HG03565 (cell line): ENCODE data around the gene HOXC4.
"Not testable (repeated sequence)": the region's sequence is repeated elsewhere in the genome, so short reads cannot be mapped to it uniquely, and the experiment has no call there.

Experiments used
- ATAC-seq: cut with Tn5 transposase; IDR thresholded peaks from one replicate; pipeline ENCODE4 v1.9.1; 2021; ENCODE audit warnings: mild to moderate bottlenecking, moderate library complexity; ENCODE audit not compliant: unreplicated experiment

HOXC4 gene

GRCh38 chr12:54039417-54040147, 14.1 kb upstream of the HOXC4 start:
- no peak for ATAC-seq

DNA sequence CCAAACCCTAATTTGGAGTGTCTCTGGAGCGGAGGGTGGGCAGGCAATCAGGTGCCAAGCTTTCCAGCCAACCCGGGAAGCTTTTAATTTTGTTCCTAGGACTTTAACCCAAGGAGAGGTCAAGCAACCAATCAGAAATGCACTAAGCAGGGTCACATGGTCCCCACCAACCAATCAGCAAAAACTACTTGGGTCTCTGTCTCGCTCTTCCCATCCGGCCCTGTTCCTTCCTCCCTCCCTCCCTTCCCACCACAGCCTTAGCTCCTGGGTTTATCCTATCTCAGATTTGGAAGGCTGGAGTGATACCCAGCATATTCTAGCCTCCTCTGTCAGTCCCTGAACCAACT, 13.5 kb upstream of the HOXC4 start:
- no peak for ATAC-seq

GRCh38 chr12:54040648-54041047, 13.0 kb upstream of the HOXC4 start:
- no peak for ATAC-seq

GRCh38 chr12:54041097-54041690, 12.4 kb upstream of the HOXC4 start:
- no peak for ATAC-seq

- ATAC-seq: not testable (repeated sequence)
Measured at GRCh38 chr12:54042033-54042432, 11.6 kb upstream of the HOXC4 start.

- ATAC-seq: no peak
Measured at GRCh38 chr12:54042970-54043853, 10.4 kb upstream of the HOXC4 start.

GRCh38 chr12:54044425-54045103, 9.1 kb upstream of the HOXC4 start:
- ATAC-seq: no peak

GRCh38 chr12:54045401-54045800, 8.2 kb upstream of the HOXC4 start:
- ATAC-seq: no peak

DNA sequence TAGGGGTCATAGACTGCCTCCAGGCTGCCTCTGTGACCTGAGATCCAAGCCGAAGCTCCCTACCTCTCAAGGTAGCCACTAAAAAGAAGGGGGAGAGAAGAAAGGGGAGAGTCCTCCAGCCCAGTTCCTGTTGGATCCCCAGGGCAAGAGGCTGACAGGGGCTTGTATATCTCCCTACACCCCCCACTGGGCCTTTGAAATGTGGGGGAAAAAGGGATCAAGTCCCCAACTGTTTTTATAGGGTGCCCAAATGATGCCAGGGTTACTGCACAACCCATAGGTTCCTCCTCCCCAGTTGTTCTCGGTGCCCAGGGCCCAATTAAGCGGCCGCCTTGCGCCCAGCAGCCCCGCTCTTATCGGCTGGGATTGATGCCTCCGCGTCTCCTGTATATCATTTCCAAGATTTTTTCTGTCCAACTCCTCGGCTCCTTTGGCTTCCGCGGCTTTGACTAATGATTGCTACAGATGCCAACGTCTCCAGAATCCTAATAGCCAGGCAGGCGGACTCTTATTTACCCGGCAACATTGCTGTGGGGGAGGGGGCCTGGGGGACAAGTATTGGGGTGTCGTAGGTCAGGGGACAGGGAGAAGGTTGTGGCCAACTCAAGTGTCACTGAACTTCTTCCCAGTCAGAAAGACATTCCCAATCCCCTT, 7.6 kb upstream of the HOXC4 start:
- no peak for ATAC-seq

- ATAC-seq: no peak
Measured at GRCh38 chr12:54046809-54047159, 6.9 kb upstream of the HOXC4 start.

DNA sequence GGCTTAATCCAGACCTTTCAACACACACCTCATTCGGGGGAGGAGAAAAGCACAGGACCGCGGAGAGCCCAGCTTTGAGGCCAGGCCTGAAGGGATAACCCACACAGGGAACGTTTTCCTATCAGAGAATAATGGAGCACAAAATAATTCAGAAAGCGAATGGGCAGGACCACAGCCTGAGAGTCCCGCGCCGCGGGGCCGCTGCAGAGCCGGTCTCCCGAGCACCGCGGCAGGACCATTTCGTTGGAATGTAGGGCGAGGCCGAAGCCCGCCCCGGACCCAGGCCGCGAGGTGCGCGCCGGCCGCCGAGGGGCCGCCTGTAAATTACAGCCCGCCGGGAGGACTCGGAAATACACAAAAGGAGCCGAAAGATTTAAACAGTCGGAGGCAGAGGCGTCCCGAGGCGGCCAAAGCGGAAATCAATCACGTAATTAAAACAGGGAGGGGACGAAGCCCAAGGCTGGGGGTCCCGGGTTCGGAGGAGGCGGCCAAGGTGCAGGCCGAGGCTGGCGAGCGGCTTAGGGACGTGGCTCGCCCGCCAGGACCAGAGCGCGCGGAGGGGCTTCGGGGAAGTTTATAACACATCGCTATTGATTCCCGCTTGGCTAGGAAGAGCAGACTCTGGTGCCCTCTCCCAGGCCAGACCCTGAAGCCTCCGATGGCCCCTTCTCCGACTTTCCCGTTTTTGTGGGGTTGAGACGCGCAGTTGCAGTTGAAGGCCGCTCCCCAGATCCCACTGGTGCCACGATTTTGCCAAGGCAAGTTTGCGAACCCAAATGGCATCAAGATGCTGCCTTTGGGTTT, 6.3 kb upstream of the HOXC4 start:
- no peak for ATAC-seq

- ATAC-seq: no peak
Measured at GRCh38 chr12:54047964-54048303, 5.7 kb upstream of the HOXC4 start.

DNA sequence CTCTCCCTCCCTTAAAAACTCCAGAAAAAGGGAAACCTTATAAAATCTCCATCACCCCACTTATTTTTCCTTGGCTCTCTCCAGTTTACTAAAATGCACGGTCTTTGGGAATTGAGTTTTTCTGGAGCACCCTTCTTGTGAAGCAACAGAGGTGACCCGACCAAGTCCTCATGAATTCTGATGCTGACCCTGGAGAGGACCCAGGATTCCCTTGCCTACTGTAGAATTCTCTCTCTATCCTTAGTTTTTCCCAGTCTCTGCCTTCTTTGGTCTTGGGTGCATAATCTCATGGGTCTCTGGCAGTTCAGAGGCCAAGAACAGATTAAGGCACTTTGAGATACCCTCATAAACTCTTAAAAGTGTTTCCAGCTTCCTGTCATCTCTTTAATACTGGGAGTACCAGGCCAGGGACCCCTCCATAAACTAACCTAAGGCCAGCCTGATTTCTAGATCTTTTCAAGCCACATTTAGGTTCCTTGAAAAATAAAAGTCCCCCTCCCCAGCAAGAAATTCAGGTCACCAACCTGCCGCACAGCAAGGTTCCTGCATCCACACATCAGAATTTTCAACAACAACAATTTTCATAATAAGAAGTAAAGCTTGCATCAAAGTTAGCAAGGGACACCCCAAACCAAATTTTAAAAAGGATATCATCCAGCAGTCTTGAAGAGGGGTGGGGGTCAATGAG, 5.1 kb upstream of the HOXC4 start:
- no peak for ATAC-seq

GRCh38 chr12:54049108-54049507, 4.5 kb upstream of the HOXC4 start:
- no peak for ATAC-seq

GRCh38 chr12:54050482-54050810, 3.2 kb upstream of the HOXC4 start:
- ATAC-seq: no peak

DNA sequence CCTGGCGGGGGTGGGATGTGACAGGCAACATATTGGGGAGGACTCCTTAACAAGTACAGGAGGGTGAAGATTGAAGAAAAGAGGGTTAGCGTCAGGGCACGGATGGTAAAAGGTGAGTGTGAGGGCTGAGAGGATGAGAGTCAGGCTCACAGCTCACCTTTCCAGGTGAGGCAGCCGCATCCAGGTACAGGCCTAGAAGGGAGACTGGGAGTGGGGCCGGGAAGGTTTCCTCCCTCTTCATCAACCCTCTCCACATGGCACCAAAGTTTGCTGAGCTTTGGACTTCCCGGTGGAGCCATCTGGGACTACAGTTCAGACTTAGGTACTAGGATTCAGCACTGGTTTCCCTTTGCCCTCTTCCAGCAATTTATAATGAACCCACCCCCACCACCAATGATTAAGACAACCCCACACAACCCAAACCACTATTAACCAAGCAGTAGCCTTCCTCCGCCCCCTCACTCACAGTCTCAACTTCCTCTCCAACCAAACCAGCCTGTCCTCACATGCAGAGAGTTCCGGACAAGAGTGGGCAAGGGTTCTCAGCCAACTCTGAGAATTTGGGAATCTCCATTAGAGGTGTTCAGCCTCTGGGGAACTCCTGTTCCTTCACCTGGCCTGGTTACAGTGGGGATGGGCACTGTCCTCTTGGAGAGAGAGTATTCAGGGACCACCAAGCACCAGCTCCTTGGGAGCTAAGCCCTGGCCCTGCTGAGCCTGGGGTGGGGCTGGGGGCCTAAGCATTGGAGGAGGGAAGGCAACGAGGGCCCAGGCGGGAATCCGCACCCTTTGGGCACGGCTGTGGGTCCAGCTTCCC, 2.4 kb upstream of the HOXC4 start:
- ATAC-seq: no peak

- no peak for ATAC-seq
Measured at GRCh38 chr12:54051874-54052437, 1.7 kb upstream of the HOXC4 start.

DNA sequence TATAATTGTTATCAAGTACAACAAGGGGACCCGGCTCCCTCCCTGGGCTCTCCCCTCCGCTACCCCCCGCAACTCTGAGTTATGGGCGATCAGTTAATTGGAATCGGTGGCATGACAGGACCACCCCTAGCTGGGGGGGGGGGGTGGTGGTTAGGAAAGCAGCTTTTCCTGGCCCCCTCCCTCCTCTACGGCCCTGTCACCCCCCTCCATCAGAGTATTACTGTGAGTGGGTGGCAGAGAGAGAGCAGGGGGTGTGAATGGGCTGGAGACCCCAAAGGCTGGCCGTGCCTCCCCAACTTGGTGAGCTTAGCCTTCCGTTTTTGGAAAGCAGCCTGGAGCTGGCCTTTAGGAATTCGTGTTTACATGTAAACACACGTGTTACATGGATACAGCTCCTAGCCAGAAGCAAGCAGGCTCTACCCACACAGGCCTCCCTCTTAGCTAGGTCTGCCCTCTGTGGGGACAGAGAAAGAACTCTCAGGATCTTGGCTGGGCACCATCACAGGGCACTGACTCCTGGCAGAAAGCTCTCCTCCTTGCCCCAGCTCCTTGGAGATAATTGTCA, 1.1 kb upstream of the HOXC4 start:
- no peak for ATAC-seq
